ENCODE data around the gene PARL. TPM values are rescaled to one million over a fixed set of nuclear protein-coding genes. Genes with fewer than 3 reads are reported as not detected.

Gene PARL
- total RNA-seq, 2 experiments from 2014 or later = 47.6 to 49.0 TPM

- no peak overlapping the region for H3K4me3 Mint-ChIP-seq
- H3K27me3 Mint-ChIP-seq = no peaks in the 10 kb centered on the region
- H3K36me3 Mint-ChIP-seq (ENCODE audit: low read depth) = peaks cover 75% of the 10 kb centered on the region
- ChIA-PET CTCF (interaction anchor here (0.7 to 4.0 kb wide), 2 partner anchors 10 to 13 kb away, joined by 5 to 15 read pairs; no protein-coding TSS in a partner anchor), POLR2A (interaction anchor here (0.5 kb wide), 1 partner anchor 12 kb away, joined by 3 read pairs; no protein-coding TSS in a partner anchor)
- H3K4me1 Mint-ChIP-seq = peaks cover 3% of the 10 kb centered on the region
- H3K9me3 Mint-ChIP-seq = no peaks in the 10 kb centered on the region
- no peak overlapping the region for H3K27ac Mint-ChIP-seq
- DNase-seq = no peak
These were observed 104.7 kb downstream of the PARL start for GRCh38 chr3:183779896-183780465.

Other genes starting within 250 kb of the PARL start
- gene KLHL24, start 249.3 kb downstream of the PARL start, total RNA-seq = 10 to 100 TPM; 28.9 to 31.2 TPM
- gene YEATS2, start 187.1 kb downstream of the PARL start, total RNA-seq = 10 to 100 TPM; 51.7 to 56.5 TPM
- under 1 TPM in 1 of 2 experiments, not detected in 1; 0.55 TPM for gene MAP6D1, start 59.3 kb downstream of the PARL start, total RNA-seq
- gene ABCC5, start 133.0 kb upstream of the PARL start, total RNA-seq = 10 to 100 TPM; 24.1 to 25.3 TPM
- gene HTR3D, start 146.9 kb upstream of the PARL start, total RNA-seq = not detected
- gene HTR3C, start 168.2 kb upstream of the PARL start, total RNA-seq = not detected
- gene HTR3E, start 212.2 kb upstream of the PARL start, total RNA-seq = not detected

All from activated CD4-positive, alpha-beta memory T cell treated with anti-CD3 and anti-CD28 coated beads, Interleukin-2, amount 10 ng/mL, durations not matched to agents 7 days and 5 days (primary cell).